DMS53 treated with DMSO at 0.1 percent for 48 hours (cell line): ENCODE results near the gene SLC5A4.
"Not testable (repeated sequence)": the region's sequence is repeated elsewhere in the genome, so short reads cannot be mapped to it uniquely, and the experiment has no call there.

ENCODE experiments used
- DNase-seq: peaks from one replicate; lab custom pipeline; 2025; ENCODE audit not compliant: unreplicated experiment; lab: John Stamatoyannopoulos, UW

SLC5A4 gene

DNA sequence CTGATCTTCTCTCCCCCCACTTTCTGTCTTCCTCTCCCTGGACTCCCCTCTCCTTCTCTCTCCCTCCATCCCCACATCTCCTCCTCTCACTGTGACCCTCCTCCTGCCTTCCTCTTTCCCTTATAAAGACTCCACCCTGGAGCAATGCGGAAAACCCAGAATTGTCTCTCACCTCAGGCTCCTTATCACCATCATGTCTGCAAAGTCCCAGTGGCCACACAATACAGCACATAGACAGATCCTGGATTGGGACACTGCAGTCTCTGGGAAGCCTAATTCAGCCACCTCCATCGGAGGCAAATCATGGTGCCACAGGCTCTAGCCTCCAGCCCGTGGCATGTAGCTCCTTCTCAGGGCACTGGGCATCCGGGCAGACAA, 53.0 kb downstream of the SLC5A4 start:
- no peak for DNase-seq

DNA sequence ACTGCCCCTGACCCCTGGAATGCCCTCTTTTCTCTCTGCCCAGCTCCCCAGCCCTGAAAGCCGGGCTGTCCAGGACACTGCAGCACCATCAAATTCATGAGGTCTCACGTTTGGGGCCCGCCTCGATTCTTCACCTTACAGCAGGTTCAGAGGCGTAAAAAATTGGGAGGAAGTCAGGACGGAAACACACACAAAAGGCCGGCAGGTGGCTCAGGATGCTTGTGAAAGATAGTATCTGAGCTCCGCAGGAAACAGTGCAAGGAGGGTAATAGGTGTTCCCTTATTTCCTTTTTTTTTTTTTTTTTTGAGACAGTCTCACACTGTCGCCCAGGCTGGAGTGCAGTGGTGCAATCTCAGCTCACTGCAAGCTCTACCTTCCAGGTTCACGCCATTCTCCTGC, 54.4 kb downstream of the SLC5A4 start:
- DNase-seq, result no peak

DNA sequence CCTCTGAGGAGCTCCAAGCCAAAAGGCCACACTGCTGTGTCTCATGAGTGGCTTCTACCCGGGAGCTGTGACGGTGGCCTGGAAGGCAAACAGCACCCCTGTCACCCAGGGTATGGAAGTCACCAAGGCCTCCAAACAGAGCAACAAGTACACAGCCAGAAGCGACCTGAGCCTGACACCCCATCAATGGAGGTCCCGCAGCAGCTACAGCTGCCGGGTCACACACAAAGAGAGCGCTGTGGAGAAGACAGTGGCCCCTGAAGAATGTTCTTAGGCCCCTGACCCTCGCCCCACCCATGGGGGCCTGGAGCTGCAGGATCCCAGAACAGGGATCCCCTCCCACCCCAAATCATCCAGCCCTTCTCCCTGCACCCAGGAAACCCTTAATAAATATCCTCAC, 55.2 kb downstream of the SLC5A4 start:
- DNase-seq, result no peak

DNA sequence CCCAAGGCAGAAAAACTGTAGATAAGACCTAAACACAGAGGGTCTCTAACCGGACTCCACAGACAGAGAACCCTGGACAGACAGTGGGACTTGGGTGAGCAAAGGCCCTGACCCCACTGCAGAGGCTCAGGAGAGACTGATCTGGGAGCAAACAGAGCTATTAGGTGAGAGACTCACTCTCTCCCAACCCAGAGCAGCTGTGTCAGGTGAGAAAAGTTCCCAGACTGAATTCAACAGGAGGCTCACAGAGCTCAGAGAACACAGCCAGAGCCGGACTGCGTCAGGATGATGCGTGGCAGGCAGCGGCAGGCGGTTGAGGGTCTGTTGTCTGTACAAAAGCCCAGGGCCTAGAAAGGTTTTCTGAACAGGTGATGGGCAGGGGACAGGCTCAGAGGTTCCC, 55.8 kb downstream of the SLC5A4 start:
- no peak for DNase-seq

DNA sequence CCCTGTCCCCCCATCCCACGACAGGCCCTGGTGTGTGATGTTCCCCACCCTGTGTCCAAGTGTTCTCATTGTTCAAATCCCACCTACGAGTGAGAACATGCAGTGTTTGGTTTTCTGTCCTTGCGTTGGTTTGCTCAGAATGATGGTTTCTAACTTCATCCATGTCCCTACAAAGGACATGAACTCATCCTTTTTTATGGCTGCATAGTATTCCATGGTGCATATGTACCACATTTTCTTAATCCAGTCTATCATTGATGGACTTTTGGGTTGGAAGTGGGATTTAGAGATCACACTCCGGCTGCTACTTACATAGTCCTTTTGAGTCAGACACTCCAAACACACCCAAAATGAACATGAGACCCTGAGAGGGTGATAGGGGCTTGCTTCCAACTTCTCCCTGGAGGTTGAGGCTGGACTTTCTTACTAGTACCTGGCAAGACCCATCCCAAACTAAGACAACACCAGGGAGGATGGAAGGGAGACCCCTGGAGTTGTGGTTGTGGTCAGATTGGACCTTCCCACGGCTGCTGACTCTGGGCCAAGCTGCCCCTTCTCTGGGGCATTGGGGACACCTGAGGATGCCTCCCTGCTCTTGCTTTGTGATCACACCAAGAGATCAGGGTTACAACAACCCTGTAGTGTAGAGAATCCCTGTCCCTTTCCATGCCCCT, 57.5 kb downstream of the SLC5A4 start:
- DNase-seq, result not testable (repeated sequence)

DNA sequence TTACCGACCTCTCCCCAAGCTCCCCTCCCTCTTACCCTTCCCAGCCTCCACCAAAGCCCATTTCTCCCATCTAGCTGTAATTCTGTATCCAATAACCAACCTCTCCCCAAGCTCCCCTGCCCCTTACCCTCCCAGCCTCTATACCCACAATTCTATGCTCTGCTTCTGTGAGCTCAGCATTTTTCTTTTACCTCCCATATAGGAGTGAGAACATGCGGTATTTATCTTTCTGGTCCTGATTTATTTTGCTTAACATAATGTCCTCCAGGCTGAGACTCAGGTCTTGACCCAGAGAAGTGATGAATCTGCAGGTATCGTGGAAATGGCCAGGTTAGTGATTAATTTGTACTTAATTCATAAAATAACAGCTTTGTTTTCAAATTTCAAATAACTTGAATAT, 59.2 kb downstream of the SLC5A4 start:
- not testable (repeated sequence) for DNase-seq

DNA sequence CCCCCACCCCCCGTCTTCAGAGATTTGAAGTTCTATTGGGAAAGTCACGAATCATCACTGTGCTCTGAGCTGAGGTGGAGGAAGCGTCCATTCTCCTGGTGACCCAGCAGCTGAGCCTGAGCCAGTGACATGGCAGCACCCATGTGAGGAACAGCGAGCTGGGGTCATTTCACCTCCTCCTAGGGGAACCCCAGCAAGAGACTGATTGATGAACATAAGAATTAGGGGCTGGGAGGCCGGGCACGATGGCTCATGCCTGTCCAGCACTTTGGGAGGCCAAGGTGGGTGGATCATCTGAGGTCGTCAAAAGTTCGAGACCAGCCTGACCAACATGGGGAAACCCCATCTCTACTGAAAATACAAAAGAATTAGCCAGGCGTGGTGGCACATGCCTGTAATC, 61.8 kb downstream of the SLC5A4 start:
- not testable (repeated sequence) for DNase-seq

DNA sequence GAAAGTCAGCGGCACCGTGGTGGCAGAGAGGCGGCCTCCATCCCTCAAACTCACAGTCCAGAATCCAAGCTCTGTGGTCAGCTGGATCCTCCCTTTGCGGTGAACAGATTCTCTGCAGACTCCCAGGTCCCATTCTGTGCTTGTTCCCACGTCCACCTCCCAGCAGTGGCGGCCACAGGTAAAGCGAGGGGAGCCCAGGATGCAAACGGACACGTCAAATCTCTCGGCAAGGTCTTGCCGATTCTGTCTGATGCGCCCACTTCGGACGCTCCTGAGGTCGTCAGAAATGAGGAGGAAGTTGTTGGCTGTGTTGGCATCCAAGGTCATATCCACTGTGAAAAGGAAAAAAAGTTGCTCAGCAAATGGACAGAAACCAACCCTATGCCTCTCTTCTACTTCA, 64.1 kb downstream of the SLC5A4 start:
- not testable (repeated sequence) for DNase-seq

DNA sequence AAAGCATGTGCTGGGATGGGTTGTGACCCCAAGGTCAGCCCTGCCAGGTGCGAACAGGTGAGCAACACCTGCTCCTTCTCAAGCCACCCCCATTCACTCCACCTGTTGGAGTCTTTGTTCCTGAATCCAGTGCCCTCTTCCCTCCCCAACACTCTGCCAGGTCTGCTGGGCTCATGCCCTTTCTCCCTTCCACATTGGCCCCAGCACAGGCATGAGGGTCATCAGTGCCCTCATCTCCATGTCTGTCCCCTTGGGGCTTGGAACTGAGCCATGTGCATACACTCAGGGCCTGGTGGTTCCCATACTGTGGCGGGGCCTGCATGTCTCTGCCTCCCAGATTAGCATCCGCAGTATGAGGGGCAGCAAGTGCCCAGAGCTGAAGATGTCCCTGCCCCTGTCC, 69.3 kb downstream of the SLC5A4 start:
- DNase-seq, result no peak

DNA sequence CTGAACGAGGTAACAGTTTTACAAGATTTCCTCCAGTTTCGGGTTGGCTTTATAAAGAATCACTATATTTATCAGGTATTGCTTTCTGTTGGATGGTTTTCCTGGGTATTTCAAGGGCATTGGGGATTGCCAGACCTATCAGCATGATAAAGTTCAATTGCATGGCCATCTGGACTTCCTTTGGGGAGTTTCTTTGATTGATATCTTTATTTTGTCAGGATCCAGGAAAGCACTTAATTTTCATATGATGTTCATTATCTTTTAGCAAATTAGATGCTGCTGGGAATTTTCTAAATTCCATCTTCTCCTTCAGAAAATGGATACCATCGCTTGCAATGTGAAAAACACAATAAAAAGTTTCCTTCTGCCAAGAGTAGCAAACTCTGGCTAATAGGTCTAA, 71.5 kb downstream of the SLC5A4 start:
- no peak for DNase-seq

DNA sequence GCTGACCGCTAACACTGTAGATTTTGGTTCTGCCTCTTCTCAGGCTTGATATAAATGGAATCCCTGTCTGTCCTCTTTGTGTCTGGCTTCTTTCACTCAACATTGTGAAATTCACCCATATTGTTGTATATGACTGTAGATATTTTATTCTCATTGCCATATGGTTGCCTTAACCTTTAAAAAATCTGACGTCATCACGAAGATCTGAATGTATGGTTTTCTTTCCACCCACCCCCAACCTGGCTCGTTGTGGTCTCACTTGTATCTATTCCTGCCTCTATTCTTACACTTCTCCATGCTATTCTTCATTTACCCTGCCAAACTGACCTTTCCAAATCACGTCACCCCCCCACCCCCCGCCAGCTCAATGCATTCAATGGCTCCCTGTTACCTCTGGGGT, 74.1 kb downstream of the SLC5A4 start:
- no peak for DNase-seq

DNA sequence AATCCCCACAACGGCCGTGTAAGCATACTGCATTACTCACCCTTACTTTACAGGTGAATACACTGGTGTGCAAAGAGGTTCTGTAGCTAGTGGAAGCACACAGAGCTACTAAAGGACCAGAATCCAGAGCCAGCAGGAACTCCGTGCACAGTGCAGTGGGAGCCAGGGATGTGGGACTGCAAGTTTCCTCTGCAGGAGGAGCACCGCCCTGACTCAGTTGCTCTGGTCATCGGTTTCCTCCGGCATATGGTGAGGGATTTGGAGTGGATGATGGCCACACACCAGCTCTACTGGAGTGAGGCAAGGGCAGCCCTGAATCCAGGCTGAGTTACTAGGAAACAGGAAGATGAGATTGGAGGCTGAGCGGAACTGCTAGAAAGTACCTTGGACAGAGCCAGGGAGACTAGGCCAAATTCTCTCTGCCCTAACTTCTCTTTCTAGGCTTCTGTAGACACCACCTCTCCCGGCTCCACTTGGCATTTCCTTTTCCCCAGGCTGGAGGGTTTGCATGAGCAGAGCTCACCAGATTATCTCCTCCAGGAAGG, 77.9 kb downstream of the SLC5A4 start:
- DNase-seq, result no peak

DNA sequence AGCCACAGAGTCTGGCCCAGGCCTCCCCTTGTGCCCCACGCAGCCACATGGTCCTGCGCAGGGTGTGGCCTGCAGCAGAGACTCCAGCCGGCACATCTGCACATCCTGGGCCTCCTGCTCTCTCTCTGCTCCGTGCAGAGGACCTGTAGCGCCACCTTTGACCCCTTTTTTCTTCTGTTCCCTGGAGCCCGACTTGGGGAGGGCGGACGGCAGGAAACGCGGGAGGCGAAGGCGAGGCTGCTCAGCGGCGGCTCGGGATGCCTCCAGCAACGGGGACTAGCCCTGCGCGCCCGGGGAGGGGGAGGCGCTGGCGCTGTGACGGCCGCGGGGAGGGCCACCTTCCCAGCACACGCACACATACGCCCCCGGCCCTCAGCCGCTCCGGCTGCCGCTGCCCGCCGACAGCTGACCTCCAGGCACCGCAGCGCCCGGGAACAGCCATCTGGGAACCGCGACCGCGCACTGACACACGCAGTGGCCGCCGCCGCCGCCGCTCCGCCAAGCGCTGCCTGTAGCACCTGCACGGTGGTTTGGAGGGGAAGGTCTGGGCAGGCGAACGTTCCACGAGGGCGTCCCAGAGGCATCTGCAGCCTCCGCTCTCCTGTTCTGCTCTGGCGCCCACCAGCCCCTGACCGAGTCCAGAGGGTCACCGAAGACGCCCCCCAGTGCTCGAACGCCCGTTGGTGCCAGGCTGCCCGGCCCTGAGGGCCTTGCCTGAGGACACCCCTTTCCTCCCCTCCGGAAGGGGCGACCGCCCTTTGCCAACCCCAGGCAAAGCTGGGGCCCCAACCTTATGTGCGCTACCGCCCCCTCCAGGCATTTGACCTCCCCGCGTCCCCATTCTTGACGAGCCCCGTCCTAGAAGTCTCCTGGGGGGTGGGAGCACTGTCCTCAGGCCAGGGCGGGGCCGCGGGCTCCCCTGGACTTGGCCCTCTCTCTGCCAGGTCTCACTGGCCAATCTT, 79.2 kb downstream of the SLC5A4 start:
- no peak for DNase-seq

DNA sequence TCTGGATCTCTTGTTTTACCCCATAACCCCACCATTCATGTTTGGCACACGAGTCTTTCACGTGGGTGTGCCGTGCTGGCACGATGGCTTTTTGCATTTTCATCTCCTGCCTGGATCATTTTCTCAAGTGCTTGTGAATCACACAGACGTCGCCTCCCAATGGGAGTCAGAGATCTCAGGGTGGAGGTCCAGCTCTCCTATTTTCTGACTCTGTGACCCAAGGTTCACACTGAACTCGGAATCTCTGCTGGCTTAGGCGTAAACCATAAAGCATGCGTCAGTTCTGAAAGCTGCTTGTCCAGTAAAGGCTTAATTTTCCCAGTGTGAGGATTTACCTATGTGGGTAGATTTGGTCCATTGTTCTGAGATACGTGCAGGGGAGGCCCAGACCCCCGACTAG, 80.0 kb downstream of the SLC5A4 start:
- no peak for DNase-seq
